OCI-LY3 (cell line): ENCODE data around the gene SLC9A2.

Experiments used
- H2AFZ ChIP-seq: fragments of 200-600, 300-600 bp; shearing (Covaris generic); 2 replicates; pipeline ENCODE4 v1.6.0; 2014; ENCODE audit warnings: antibody characterized with exemption, low read depth, low read length
- H3K27ac ChIP-seq: fragments of 200-600, 300-600 bp; sonication (generic); 2 replicates; pipeline ENCODE4 v1.5.1; 2014; ENCODE audit warnings: mild to moderate bottlenecking, low read length, moderate library complexity, mixed read lengths
- H3K27me3 ChIP-seq: fragments of 200-600, 300-600 bp; sonication (generic); 2 replicates; pipeline ENCODE4 v1.6.1; 2014; ENCODE audit warnings: low read depth, low read length, mixed read lengths
- H3K36me3 ChIP-seq: fragments of 200-600, 300-600 bp; sonication (generic); replicated peaks from 2 replicates; pipeline ENCODE3; 2014; ENCODE audit warnings: low read depth, low read length, mixed read lengths
- H3K4me1 ChIP-seq: fragments of 300-600, 200-600 bp; sonication (generic); 2 replicates; pipeline ENCODE4 v1.6.1; 2014; ENCODE audit warnings: low read length, mixed read lengths
- H3K4me2 ChIP-seq: fragments of 200-600, 300-600 bp; sonication (generic); 2 replicates; pipeline ENCODE4 v1.6.1; 2014; ENCODE audit warnings: low read length, mixed read lengths
- H3K4me3 ChIP-seq: fragments of 300-600, 200-600 bp; sonication (generic); 2 replicates; pipeline ENCODE4 v1.5.1; 2014; ENCODE audit warnings: antibody characterized with exemption, mild to moderate bottlenecking, low read length, moderate library complexity
- H3K79me2 ChIP-seq: fragments of 300-600, 200-600 bp; shearing (Covaris generic); 2 replicates; pipeline ENCODE4 v1.6.1; 2014; ENCODE audit warnings: mild to moderate bottlenecking, low read length, mixed read lengths
- H3K9ac ChIP-seq: fragments of 300-600, 200-600 bp; shearing (Covaris generic); 2 replicates; pipeline ENCODE4 v1.6.0; 2014; ENCODE audit warnings: mild to moderate bottlenecking, low read length, moderate library complexity
- H3K9me3 ChIP-seq: fragments of 200-600, 300-600 bp; shearing (Covaris generic); 2 replicates; pipeline ENCODE4 v1.6.1; 2014; ENCODE audit warnings: low read length, mixed read lengths; ENCODE audit not compliant: insufficient read depth
- H4K20me1 ChIP-seq: fragments of 200-600, 300-600 bp; sonication (generic); 2 replicates; pipeline ENCODE4 v1.6.1; 2016; ENCODE audit warnings: low read length, mixed read lengths; ENCODE audit not compliant: insufficient read depth
- CTCF ChIP-seq: fragments of 200-600, 300-600 bp; sonication (generic); IDR thresholded peaks from 2 replicates; pipeline ENCODE4 v1.5.1; 2014; ENCODE audit warnings: antibody characterized with exemption, low read length, low read depth
- EZH2phosphoT487 ChIP-seq: fragments of 200-600 bp; shearing (Covaris generic); IDR thresholded peaks from 2 replicates; pipeline ENCODE4 v1.6.1; 2018; ENCODE audit warnings: antibody characterized with exemption, mixed run types, low read depth

SLC9A2 gene

GRCh38 chr2:102708847-102709559, 89.7 kb downstream of the SLC9A2 start:
- Histone ChIP-seq H3K9me3 (no peaks in the 10 kb centered on the region), H3K4me2 (no peak overlapping the region), H2AFZ (no peak overlapping the region), H3K4me3 (no peak overlapping the region), H3K36me3 (no peaks in the 10 kb centered on the region), H3K9ac (no peak overlapping the region), H3K79me2 (no peaks in the 10 kb centered on the region), H3K4me1 (no peaks in the 10 kb centered on the region), H3K27ac (no peak overlapping the region), H3K27me3 (no peaks in the 10 kb centered on the region), H4K20me1 (no peaks in the 10 kb centered on the region)
- no peak for TF ChIP-seq EZH2phosphoT487
- TF ChIP-seq CTCF = no peak

GRCh38 chr2:102717308-102718018, 98.1 kb downstream of the SLC9A2 start:
- H3K4me2 ChIP-seq = no peak overlapping the region
- H2AFZ ChIP-seq = no peak overlapping the region
- H3K4me3 ChIP-seq = no peak overlapping the region
- H3K9me3 ChIP-seq = no peaks in the 10 kb centered on the region
- H3K27me3 ChIP-seq = no peaks in the 10 kb centered on the region
- TF ChIP-seq EZH2phosphoT487 (no peak), CTCF (no peak)
- no peaks in the 10 kb centered on the region for H3K79me2 ChIP-seq
- H3K27ac ChIP-seq = no peak overlapping the region
- no peaks in the 10 kb centered on the region for H3K4me1 ChIP-seq
- H3K9ac ChIP-seq = no peak overlapping the region
- no peaks in the 10 kb centered on the region for H4K20me1 ChIP-seq
- peaks cover 28% of the 10 kb centered on the region for H3K36me3 ChIP-seq

GRCh38 chr2:102718387-102719316, 99.3 kb downstream of the SLC9A2 start:
- H3K36me3 ChIP-seq = peaks cover 28% of the 10 kb centered on the region
- H3K27ac ChIP-seq = no peak overlapping the region
- no peak overlapping the region for H3K4me2 ChIP-seq
- no peaks in the 10 kb centered on the region for H4K20me1 ChIP-seq
- H3K9me3 ChIP-seq = no peaks in the 10 kb centered on the region
- H3K4me1 ChIP-seq = no peaks in the 10 kb centered on the region
- H2AFZ ChIP-seq = no peak overlapping the region
- H3K79me2 ChIP-seq = no peaks in the 10 kb centered on the region
- H3K27me3 ChIP-seq = no peaks in the 10 kb centered on the region
- H3K4me3 ChIP-seq = no peak overlapping the region
- no peak overlapping the region for H3K9ac ChIP-seq
- TF ChIP-seq EZH2phosphoT487 = no peak
- TF ChIP-seq CTCF = no peak
